ENCODE data around the gene CBR1.

Gene CBR1

DNA sequence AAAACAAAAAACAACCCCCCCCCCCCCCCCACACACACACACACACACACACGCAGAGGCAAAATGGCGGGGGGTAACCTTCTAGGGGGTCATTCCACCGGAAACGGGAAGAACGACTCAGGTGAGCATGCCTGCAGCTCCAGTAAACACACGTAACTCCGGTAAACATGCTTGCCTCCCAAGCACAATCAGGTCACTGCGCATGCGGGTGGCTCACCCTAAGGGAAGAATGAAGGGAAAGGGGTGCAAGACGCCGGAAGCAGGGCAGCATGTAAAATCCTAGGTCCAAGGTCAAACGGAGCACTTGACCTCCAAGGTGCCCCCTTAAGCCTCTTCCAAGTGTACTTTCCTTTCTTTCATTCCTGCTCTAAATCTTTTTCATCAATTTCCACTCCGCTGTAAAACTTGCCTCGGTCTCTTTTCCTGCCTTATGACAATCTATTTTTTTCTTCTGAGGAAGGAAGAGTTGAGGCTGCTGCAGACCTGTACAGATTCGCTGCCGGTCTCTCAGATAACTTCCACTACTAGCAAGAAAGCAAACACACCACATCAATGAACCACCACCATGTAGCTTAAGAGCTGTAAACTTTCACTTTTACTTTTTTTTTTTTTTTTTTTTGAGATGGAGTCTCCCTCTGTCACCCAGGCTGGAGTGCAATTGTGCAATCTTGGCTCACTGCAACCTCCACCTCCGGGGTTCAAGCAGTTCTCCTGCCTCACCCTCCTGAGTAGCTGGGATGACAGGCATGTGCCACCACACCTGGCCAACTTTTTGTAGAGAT, 44.0 kb downstream of the CBR1 start:
- in situ Hi-C loops (cut with MboI; ENCODE audit: low sequenced_read_pairs) = no loop called here

DNA sequence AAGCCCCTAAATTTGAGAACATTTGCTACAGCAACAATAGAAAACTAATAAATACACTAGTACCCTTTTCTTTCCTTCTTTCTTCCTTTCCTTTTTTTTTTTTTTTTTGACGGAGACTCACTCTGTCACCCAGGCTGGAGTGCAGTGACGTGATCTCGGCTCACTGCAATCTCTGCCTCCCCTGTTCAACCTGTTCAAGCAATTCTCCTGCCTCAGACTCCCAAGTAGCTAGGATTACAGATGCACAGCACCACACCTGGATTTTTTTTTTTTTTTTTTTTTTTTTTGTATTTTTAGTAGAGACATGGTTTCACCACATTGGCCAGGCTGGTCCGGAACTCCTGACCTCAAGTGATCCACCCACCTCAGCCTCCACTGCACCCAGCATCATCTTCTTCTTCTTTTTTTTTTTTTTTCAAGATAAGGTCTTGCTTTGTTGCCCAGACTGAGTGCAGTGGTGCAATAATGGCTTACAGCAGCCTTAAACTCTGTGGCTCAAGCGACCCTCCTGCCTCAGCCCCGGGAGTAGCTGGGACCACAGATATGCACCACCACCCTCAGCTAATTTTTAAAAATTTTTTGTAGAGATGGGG, 45.4 kb downstream of the CBR1 start:
- in situ Hi-C loops (cut with MboI; ENCODE audit: low sequenced_read_pairs) = no loop called here

GRCh38 chr21:36117286-36117741, 47.5 kb downstream of the CBR1 start:
- in situ Hi-C loops (cut with MboI; ENCODE audit: low sequenced_read_pairs) = no loop called here

DNA sequence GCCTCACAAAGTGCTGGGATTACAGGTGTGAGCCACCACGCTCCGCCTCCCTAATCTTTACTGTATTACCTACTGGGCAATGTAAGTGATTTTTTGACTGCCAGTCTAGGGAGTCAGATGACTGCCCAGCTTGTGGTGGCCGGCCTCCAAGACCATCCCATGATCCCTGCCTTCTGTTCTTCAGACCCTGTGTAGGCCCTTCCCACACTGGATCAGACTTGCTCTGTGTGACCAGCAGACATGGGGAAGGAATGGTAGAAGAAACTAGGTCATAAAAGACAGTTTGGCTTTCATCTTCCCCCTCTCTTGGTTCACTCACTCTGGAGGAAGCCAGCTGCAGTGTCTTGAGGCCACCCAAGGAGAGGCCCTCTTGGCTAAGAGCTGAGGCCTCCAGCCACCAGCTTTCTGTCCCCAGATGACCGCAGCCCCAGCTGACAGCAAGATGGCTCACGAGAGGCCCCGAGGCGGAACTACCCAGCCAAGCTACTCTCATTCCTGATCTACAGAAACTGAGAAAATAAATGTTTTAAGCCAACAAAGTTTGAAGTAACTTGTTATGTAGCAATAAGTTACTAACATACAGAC, 50.6 kb downstream of the CBR1 start:
- in situ Hi-C loops (cut with MboI; ENCODE audit: low sequenced_read_pairs) = no loop called here
